GM18909 (cell line): ENCODE results near the gene ANKRD40.

ENCODE experiments used
- ATAC-seq: cut with Tn5 transposase; IDR thresholded peaks from one replicate; pipeline ENCODE4 v1.9.1; 2021; ENCODE audit warnings: mild to moderate bottlenecking; ENCODE audit not compliant: unreplicated experiment, poor library complexity

The ANKRD40 gene

GRCh38 chr17:50657054-50657453 is 50.7 kb downstream of the ANKRD40 start:
- no peak for ATAC-seq

DNA sequence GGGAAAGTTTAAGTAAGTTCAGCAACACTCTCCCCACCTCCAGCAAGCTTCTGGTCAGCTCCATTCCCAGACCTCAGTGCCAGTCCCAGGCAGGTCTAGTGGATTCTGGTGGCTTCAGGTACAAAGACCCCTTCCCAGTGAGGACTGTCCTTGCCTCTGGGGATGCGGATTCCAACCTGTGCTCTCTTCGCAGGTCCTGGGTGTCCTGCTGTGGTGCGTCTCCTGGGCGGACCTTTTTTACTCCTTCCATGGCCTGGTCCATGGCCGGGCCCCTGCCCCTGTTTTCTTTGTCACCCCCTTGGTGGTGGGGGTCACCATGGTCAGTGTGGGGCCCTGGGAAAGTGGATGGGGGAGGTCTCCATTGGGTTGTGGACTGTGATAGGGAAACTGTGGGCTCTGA is 51.2 kb downstream of the ANKRD40 start:
- ATAC-seq: no peak

GRCh38 chr17:50653738-50654137 is 54.0 kb downstream of the ANKRD40 start:
- no peak for ATAC-seq

DNA sequence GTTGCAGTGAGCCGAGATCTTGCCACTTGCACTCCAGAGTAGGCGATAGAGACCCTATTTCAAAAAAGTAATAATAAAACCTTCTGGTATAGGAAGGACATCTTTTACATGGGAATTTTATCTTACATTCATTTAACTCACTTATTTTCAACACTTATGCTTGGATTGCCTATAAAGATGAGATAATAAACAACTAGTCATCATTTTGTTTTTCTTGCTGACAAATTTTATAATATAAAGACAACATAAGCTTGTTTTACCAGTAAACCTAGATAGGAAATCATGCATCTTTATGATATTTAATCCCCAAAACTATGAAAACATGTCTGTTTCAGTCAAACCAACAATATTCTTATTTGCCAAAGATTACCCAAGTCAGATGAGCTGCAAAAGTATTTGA is 56.1 kb downstream of the ANKRD40 start:
- no peak for ATAC-seq

GRCh38 chr17:50649042-50649908 is 58.4 kb downstream of the ANKRD40 start:
- no peak for ATAC-seq

- ATAC-seq: no peak
Observed at GRCh38 chr17:50647187-50647586, 60.5 kb downstream of the ANKRD40 start.

DNA sequence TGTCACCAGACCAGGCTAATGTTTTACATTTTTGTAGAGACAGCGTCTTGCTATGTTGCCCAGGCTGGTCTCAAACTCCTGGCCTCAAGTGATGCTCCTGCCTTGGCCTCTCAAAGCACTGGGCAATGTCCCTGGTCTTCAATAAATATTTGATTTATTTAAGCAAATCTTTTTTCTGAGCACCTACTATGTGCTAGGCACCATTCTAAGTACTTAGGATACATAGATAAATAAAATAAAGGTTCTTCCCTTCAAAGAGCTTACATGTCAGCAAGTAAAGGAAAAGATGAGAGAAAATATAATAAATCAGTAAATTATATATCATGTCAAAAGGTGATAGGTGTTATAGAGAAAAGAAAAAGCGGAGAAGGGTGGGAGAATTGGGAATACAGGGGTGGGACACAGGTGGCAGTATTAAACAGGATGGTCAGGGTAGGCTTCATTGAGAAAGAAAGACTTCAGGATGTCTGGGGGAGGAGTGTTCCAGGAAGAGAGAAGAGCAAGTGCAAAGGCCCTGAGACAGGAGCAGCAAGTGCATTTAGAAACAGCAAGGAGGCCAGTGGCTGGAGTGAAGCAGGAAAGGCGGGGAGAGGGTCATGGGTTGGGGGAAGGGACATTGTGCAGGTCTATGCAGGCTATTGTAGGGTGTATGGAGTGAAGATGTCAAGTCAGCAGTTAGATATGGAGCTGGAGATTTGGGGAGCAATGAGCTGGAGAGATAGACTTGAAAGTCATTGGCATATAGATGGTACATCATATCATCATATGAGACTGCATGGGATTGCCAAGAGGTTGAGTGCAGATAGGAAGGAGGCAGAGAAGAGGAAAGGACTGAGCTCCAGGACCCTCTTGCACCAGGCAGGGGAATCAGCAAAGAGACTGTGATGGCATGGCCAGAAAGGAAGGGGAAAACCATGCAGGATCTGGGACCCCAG is 61.7 kb downstream of the ANKRD40 start:
- no peak for ATAC-seq
